A673 (cell line): ENCODE results near the gene C3orf62. TPM values are rescaled to one million over a fixed set of nuclear protein-coding genes. Genes with fewer than 3 reads are reported as not detected.
"Not testable (repeated sequence)": the region's sequence is repeated elsewhere in the genome, so short reads cannot be mapped to it uniquely, and the experiment has no call there.

Experiments used
- BruUV-seq: library from RNA; stranded (reverse); fragments of 400-500 nt; replicated peaks from 2 replicates; lab custom pipeline; 2021; lab: Mats Ljungman, UMichigan
- CTCF ChIA-PET: fragments of 300-600 bp; sonication (Branson Sonifier 250); formaldehyde crosslinking; loops from one replicate; lab custom pipeline; 2022; ENCODE audit warnings: antibody characterized with exemption; lab: Charles Lee
- POLR2A ChIA-PET: fragments of 300-600 bp; sonication (Branson Sonifier 250); formaldehyde crosslinking; loops from one replicate; lab custom pipeline; 2022; ENCODE audit warnings: antibody characterized with exemption; ENCODE audit not compliant: low non-redundant PET; lab: Charles Lee
- DNase-seq: peaks from one replicate; pipeline ENCODE4 v3.0.0-alpha.2; 2015; ENCODE audit warnings: low spot score
- H3K27ac ChIP-seq: fragments of 200-600 bp; sonication (generic); 2 replicates; pipeline ENCODE4 v1.5.1; 2016; ENCODE audit warnings: mixed run types, low read depth, mild to moderate bottlenecking, mixed read lengths, antibody characterized with exemption, low read length; ENCODE audit not compliant: poor library complexity, severe bottlenecking
- H3K27me3 ChIP-seq: fragments of 200-600 bp; sonication (generic); replicated peaks from 2 replicates; pipeline ENCODE4 v1.6.1; 2017; ENCODE audit warnings: mixed run types, low read depth, mild to moderate bottlenecking, mixed read lengths, antibody characterized with exemption, low read length; ENCODE audit not compliant: insufficient read depth, poor library complexity
- H3K36me3 ChIP-seq: fragments of 200-600 bp; sonication (generic); 2 replicates; pipeline ENCODE4 v1.6.1; 2016; ENCODE audit warnings: mixed run types, mild to moderate bottlenecking, mixed read lengths, antibody characterized with exemption, low read length; ENCODE audit not compliant: insufficient read depth, poor library complexity, severe bottlenecking
- H3K4me1 ChIP-seq: fragments of 200-600 bp; sonication (generic); 2 replicates; pipeline ENCODE4 v1.6.1; 2017; ENCODE audit warnings: mixed run types, mild to moderate bottlenecking, mixed read lengths, antibody characterized with exemption, low read length; ENCODE audit not compliant: insufficient read depth, poor library complexity, severe bottlenecking
- H3K4me3 ChIP-seq: fragments of 200-600 bp; sonication (generic); 2 replicates; pipeline ENCODE4 v1.5.1; 2016; ENCODE audit warnings: low read depth, mixed run types, mild to moderate bottlenecking, mixed read lengths, low read length; ENCODE audit not compliant: poor library complexity, severe bottlenecking
- H3K9me3 ChIP-seq: fragments of 200-600 bp; sonication (generic); 2 replicates; pipeline ENCODE4 v1.6.1; 2016; ENCODE audit warnings: mixed run types, low read depth, mild to moderate bottlenecking, mixed read lengths, antibody characterized with exemption, low read length; ENCODE audit not compliant: poor library complexity, severe bottlenecking
- EZH2 ChIP-seq: fragments of 200-600 bp; sonication (generic); IDR thresholded peaks from 2 replicates; pipeline ENCODE4 v1.6.1; 2017; ENCODE audit warnings: borderline replicate concordance, low read depth, mild to moderate bottlenecking, mixed read lengths, antibody characterized with exemption, low read length; ENCODE audit not compliant: poor library complexity, severe bottlenecking
- intact Hi-C: fragments of 100-400 bp; cut with micrococcal nuclease; formaldehyde crosslinking; loops from one replicate; pipeline ENCODE4 v1.10.0; 2022; ENCODE audit not compliant: unreplicated experiment
- total RNA-seq: library from RNA; stranded (reverse); gene quantifications from 2 replicates; pipeline ENCODE4 v1.2.3, GENCODE V29; 2021
- TF ChIP-seq, protein P1 (sequence below): fragments of 300-800, 200-600 bp; sonication (generic); conservative IDR thresholded peaks from 2 replicates; pipeline ENCODE4 v1.5.1; 2017; ENCODE audit warnings: low read depth, mild to moderate bottlenecking, antibody characterized with exemption, low read length, moderate library complexity, mixed read lengths

The C3orf62 gene
- total RNA-seq, 1 experiment from 2014 or later, result 2.0 TPM

DNA sequence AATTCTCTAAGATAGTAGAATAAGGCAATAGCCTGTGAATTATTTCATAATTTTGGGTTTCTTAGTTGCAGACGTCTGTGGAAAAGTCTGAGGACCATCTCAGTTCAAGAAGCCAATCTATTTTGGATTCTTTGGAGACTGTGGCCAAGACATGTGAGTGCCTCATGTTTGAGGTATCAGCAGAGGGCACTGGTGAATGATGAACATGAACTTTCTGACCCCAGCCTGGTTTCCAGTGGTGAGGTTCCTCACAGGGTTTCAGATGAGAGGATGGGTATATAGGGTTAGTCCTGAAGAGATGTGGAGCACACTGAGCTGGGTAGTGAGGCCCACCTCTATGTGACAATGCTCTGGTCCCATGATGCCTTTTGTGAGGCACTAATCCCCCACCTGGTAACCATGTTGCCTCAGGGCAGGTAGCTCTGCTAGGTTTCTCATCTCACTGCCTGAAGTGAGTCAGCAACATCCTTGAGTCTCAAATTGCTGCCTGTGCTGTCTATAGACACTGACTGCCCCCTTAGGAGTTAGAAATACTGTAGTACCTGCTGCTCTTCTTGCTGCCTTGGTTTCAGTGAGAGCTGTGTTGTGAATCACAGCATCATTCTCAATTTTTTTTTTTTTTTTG is 32.3 kb downstream of the C3orf62 start:
- POLR2A ChIA-PET, result no interaction called here
- no TSS peak for BruUV-seq
- TF ChIP-seq, protein P1, sequence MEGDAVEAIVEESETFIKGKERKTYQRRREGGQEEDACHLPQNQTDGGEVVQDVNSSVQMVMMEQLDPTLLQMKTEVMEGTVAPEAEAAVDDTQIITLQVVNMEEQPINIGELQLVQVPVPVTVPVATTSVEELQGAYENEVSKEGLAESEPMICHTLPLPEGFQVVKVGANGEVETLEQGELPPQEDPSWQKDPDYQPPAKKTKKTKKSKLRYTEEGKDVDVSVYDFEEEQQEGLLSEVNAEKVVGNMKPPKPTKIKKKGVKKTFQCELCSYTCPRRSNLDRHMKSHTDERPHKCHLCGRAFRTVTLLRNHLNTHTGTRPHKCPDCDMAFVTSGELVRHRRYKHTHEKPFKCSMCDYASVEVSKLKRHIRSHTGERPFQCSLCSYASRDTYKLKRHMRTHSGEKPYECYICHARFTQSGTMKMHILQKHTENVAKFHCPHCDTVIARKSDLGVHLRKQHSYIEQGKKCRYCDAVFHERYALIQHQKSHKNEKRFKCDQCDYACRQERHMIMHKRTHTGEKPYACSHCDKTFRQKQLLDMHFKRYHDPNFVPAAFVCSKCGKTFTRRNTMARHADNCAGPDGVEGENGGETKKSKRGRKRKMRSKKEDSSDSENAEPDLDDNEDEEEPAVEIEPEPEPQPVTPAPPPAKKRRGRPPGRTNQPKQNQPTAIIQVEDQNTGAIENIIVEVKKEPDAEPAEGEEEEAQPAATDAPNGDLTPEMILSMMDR, result no peak
- no peak for TF ChIP-seq EZH2
- no peak for DNase-seq
- intact Hi-C loops, result no loop called here
- no peaks in the 10 kb centered on the region for H3K4me1 ChIP-seq
- H3K9me3 ChIP-seq, result no peaks in the 10 kb centered on the region
- no peaks in the 10 kb centered on the region for H3K27me3 ChIP-seq
- no peak overlapping the region for H3K27ac ChIP-seq
- no peaks in the 10 kb centered on the region for H3K36me3 ChIP-seq
- no peak overlapping the region for H3K4me3 ChIP-seq
- CTCF ChIA-PET, result no interaction called here

GRCh38 chr3:49240091-49240490 is 36.9 kb downstream of the C3orf62 start:
- H3K36me3 ChIP-seq, H3K27ac ChIP-seq, H3K27me3 ChIP-seq, POLR2A ChIA-PET, DNase-seq, CTCF ChIA-PET, H3K4me1 ChIP-seq, intact Hi-C loops, H3K4me3 ChIP-seq, BruUV-seq, H3K9me3 ChIP-seq: not testable (repeated sequence)

DNA sequence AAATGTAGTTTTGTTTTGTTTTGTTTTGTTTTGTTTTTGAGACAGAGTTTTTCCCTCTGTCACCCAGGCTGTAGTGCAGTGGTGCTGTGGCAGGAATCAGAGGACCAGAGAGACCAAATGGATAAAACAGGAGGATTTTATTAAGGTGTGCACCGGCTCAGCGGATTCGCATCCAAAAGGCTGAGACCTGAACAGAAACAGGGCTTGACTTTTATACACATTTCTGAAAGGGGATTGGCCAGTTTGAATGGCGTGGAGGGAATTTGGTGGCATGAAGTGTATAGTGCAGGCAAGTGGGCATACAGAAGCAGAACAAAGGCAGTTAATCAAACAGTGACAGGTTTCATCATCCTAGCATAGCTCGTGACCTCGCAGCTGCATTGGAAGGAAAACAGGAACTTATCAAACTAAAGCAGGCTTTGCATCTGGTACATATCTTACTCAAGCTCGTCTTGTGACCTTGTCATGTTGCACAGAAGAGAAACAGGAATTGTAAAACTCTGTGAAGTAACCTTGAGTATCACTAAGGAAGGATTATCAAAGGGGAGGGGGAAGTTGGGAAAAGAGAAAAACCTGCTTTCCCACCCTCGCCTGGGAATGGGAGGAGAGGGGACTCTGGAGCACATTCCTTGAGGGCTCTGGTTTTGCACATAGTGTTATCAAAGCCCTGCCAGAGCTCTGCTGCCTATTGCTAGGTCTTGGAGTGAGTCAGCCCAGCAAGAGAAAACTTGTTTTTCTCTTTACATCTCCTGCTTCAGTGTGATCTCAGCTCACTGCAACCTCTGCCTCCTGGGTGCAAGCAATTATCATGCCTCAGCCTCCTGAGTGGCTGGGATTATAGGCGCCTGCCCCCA is 38.5 kb downstream of the C3orf62 start:
- TF ChIP-seq, protein P1, result no peak
- no peak for TF ChIP-seq EZH2
- H3K4me1 ChIP-seq, result no peaks in the 10 kb centered on the region
- H3K9me3 ChIP-seq, result no peaks in the 10 kb centered on the region
- ChIA-PET POLR2A (no interaction called here), CTCF (no interaction called here)
- H3K4me3 ChIP-seq, result no peak overlapping the region
- no peak for DNase-seq
- intact Hi-C loops, result no loop called here
- H3K27ac ChIP-seq, result no peak overlapping the region
- BruUV-seq, result no TSS peak
- H3K36me3 ChIP-seq, result no peaks in the 10 kb centered on the region
- H3K27me3 ChIP-seq, result no peaks in the 10 kb centered on the region
